Liver (tissue), 3 donors: ENCODE data around the gene EIF4A2.

Experiments used
- CTCF ChIP-seq: fragments of 150-350 bp; IDR thresholded peaks from 2 replicates; pipeline ENCODE4 v1.5.1; 2017; ENCODE audit warnings: improper control_type of control experiment, low read depth, low read length; ENCODE audit not compliant: missing input control
- FOXA2 ChIP-seq: IDR thresholded peaks from 2 replicates; pipeline ENCODE4 v1.6.1; 2016; ENCODE audit warnings: antibody characterized with exemption
- NR2F2 ChIP-seq: IDR thresholded peaks from 2 replicates; pipeline ENCODE4 v1.6.1; 2016; ENCODE audit warnings: antibody characterized with exemption
- RAD21 ChIP-seq, 2 donors: IDR thresholded peaks; 2 replicates each; pipeline ENCODE4 v1.6.1; 2016; ENCODE audit warnings: antibody characterized with exemption in 2 of 2, mild to moderate bottlenecking in 2 of 2
- SP1 ChIP-seq: IDR thresholded peaks from 2 replicates; pipeline ENCODE4 v1.6.1; 2018; ENCODE audit warnings: antibody characterized with exemption, mild to moderate bottlenecking
- TF ChIP-seq, protein P1 (sequence below): IDR thresholded peaks from 2 replicates; pipeline ENCODE4 v1.6.1; 2016; ENCODE audit warnings: antibody characterized with exemption
- donor health status: healthy.
- donor health status: healthy.

DNA sequence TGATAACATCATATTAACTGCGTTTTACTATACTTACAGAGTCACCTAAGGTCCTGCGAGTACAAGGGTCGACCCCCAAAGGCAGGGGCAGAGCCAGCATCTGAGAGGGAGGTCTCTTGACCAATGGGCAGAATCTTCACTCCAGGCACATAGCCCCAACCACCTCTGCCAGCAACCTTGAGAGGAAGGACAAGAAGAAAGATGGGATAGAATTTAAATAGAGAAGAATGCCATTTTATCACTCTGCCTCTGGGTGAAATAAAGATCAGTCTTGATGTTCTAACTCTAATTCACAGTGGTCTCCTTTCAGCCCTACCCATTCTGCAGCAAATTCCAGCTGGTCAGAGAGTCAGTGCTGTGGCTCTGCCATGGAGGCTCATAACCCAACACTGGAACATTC, 39.7 kb upstream of the EIF4A2 start:
- TF ChIP-seq CTCF = no peak
- TF ChIP-seq FOXA2 = no peak
- no peak for TF ChIP-seq SP1
- TF ChIP-seq, protein P1, sequence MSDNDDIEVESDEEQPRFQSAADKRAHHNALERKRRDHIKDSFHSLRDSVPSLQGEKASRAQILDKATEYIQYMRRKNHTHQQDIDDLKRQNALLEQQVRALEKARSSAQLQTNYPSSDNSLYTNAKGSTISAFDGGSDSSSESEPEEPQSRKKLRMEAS = no peak
- no peak for TF ChIP-seq NR2F2
- no peak for TF ChIP-seq RAD21 (IDR thresholded peaks at IDR 0.05)
